EL (cell line): Measurements from ENCODE around the gene MUC5AC.
"Not testable (repeated sequence)": the region's sequence is repeated elsewhere in the genome, so short reads cannot be mapped to it uniquely, and the experiment has no call there.

ENCODE experiments used
- DNase-seq: peaks from one replicate; pipeline ENCODE4 v3.0.0-alpha.2; 2016

MUC5AC gene

GRCh38 chr11:1199241-1199750 lies 41.5 kb downstream of the MUC5AC start:
- no peak for DNase-seq

- no peak for DNase-seq
Observed at GRCh38 chr11:1199751-1200610, 42.2 kb downstream of the MUC5AC start.

GRCh38 chr11:1200611-1201191 lies 42.9 kb downstream of the MUC5AC start:
- no peak for DNase-seq

GRCh38 chr11:1201395-1202153 lies 43.8 kb downstream of the MUC5AC start:
- no peak for DNase-seq

GRCh38 chr11:1202154-1202775 lies 44.5 kb downstream of the MUC5AC start:
- no peak for DNase-seq

- DNase-seq: peak; percentile 45
Observed at GRCh38 chr11:1202776-1203504, 45.2 kb downstream of the MUC5AC start.

- no peak for DNase-seq
Observed at GRCh38 chr11:1203505-1204271, 45.9 kb downstream of the MUC5AC start.

GRCh38 chr11:1204381-1205101 lies 46.8 kb downstream of the MUC5AC start:
- DNase-seq: no peak

GRCh38 chr11:1205121-1205986 lies 47.6 kb downstream of the MUC5AC start:
- DNase-seq: no peak

- no peak for DNase-seq
Observed at GRCh38 chr11:1205987-1206331, 48.2 kb downstream of the MUC5AC start.

GRCh38 chr11:1206391-1207271 lies 48.9 kb downstream of the MUC5AC start:
- DNase-seq: no peak

GRCh38 chr11:1207401-1208143 lies 49.8 kb downstream of the MUC5AC start:
- DNase-seq: no peak

GRCh38 chr11:1208144-1208393 lies 50.3 kb downstream of the MUC5AC start:
- DNase-seq: no peak

GRCh38 chr11:1208394-1209261 lies 50.9 kb downstream of the MUC5AC start:
- DNase-seq: no peak

GRCh38 chr11:1209371-1210057 lies 51.8 kb downstream of the MUC5AC start:
- no peak for DNase-seq

GRCh38 chr11:1211838-1212237 lies 54.1 kb downstream of the MUC5AC start:
- DNase-seq: no peak

- DNase-seq: not testable (repeated sequence)
Observed at GRCh38 chr11:1215826-1216225, 58.1 kb downstream of the MUC5AC start.
